Ishikawa (cell line): Measurements from ENCODE around the gene DVL3.

Experiments used
- CEBPB ChIP-seq: IDR thresholded peaks from 2 replicates; pipeline ENCODE4 v1.6.1; 2012
- CREB1 ChIP-seq: IDR thresholded peaks from 2 replicates; pipeline ENCODE4 v1.6.1; 2012; ENCODE audit warnings: low read depth
- EGR1 ChIP-seq: IDR thresholded peaks from 2 replicates; pipeline ENCODE4 v1.6.1; 2012
- EP300 ChIP-seq: IDR thresholded peaks from 2 replicates; pipeline ENCODE4 v1.6.1; 2012; ENCODE audit warnings: borderline replicate concordance
- FOXM1 ChIP-seq: IDR thresholded peaks from 2 replicates; pipeline ENCODE4 v1.6.1; 2012; ENCODE audit warnings: low read depth, borderline replicate concordance
- MAX ChIP-seq: IDR thresholded peaks from 2 replicates; pipeline ENCODE4 v1.6.1; 2012
- NFIC ChIP-seq: IDR thresholded peaks from 2 replicates; pipeline ENCODE4 v1.6.1; 2012
- RAD21 ChIP-seq: IDR thresholded peaks from 2 replicates; pipeline ENCODE4 v1.6.1; 2012; ENCODE audit warnings: low read depth
- REST ChIP-seq: IDR thresholded peaks from 2 replicates; pipeline ENCODE4 v1.6.1; 2012; ENCODE audit warnings: low read depth, mild to moderate bottlenecking
- TAF1 ChIP-seq: IDR thresholded peaks from 2 replicates; pipeline ENCODE4 v1.6.1; 2012; ENCODE audit warnings: low read depth, mild to moderate bottlenecking
- TCF12 ChIP-seq: IDR thresholded peaks from 2 replicates; pipeline ENCODE4 v1.6.1; 2012; ENCODE audit warnings: low read depth
- TEAD4 ChIP-seq: IDR thresholded peaks from 2 replicates; pipeline ENCODE4 v1.6.1; 2012
- USF1 ChIP-seq: IDR thresholded peaks from 2 replicates; pipeline ENCODE4 v1.6.1; 2012
- YY1 ChIP-seq: IDR thresholded peaks from 2 replicates; pipeline ENCODE4 v1.6.1; 2012; ENCODE audit warnings: low read depth
- ZBTB7A ChIP-seq: IDR thresholded peaks from 2 replicates; pipeline ENCODE4 v1.6.1; 2012; ENCODE audit warnings: low read depth

DVL3 gene

GRCh38 chr3:184177331-184177731, 22.2 kb downstream of the DVL3 start:
- TF ChIP-seq EP300 (no peak), MAX (no peak), CREB1 (no peak), TCF12 (no peak), FOXM1 (no peak), REST (no peak), TAF1 (no peak), EGR1 (no peak), YY1 (no peak), RAD21 (no peak), CEBPB (no peak), TEAD4 (no peak)

GRCh38 chr3:184177767-184178306, 22.7 kb downstream of the DVL3 start:
- no peak for TF ChIP-seq YY1
- TF ChIP-seq CREB1: no peak
- TF ChIP-seq REST: no peak
- TF ChIP-seq TCF12: no peak
- TF ChIP-seq ZBTB7A: no peak
- no peak for TF ChIP-seq MAX
- TF ChIP-seq RAD21: no peak
- TF ChIP-seq FOXM1: no peak
- no peak for TF ChIP-seq CEBPB
- no peak for TF ChIP-seq EP300
- TF ChIP-seq USF1: no peak
- no peak for TF ChIP-seq TAF1
- no peak for TF ChIP-seq NFIC

- no peak for TF ChIP-seq TAF1
- no peak for TF ChIP-seq EGR1
- no peak for TF ChIP-seq EP300
- TF ChIP-seq MAX: no peak
- TF ChIP-seq RAD21: no peak
These were observed 23.5 kb downstream of the DVL3 start for GRCh38 chr3:184178521-184179138.

GRCh38 chr3:184180165-184180564, 25.0 kb downstream of the DVL3 start:
- no peak for TF ChIP-seq YY1
- no peak for TF ChIP-seq USF1
- TF ChIP-seq CREB1: no peak
- no peak for TF ChIP-seq CEBPB
- no peak for TF ChIP-seq ZBTB7A
- no peak for TF ChIP-seq REST
- no peak for TF ChIP-seq NFIC
- no peak for TF ChIP-seq EGR1
- no peak for TF ChIP-seq TAF1
- no peak for TF ChIP-seq TEAD4
- no peak for TF ChIP-seq MAX
- no peak for TF ChIP-seq EP300
- no peak for TF ChIP-seq RAD21
- no peak for TF ChIP-seq TCF12
- TF ChIP-seq FOXM1: no peak
